BLaER1 (cell line): ENCODE data around the gene OSBPL8.

Source experiments
- H3K27ac ChIP-seq: shearing (Covaris generic); formaldehyde crosslinking; 2 replicates; pipeline ENCODE4 v1.8.1; 2022
- H3K27me3 ChIP-seq: shearing (Covaris generic); formaldehyde crosslinking; 2 replicates; pipeline ENCODE4 v1.8.1; 2022
- H3K36me3 ChIP-seq: shearing (Covaris generic); formaldehyde crosslinking; 2 replicates; pipeline ENCODE4 v1.8.1; 2022
- H3K4me1 ChIP-seq: shearing (Covaris generic); formaldehyde crosslinking; 2 replicates; pipeline ENCODE4 v1.8.1; 2022
- H3K4me2 ChIP-seq: shearing (Covaris generic); formaldehyde crosslinking; 2 replicates; pipeline ENCODE4 v1.8.1; 2022
- H3K4me3 ChIP-seq: shearing (Covaris generic); formaldehyde crosslinking; 2 replicates; pipeline ENCODE4 v1.8.1; 2022
- H3K9ac ChIP-seq: shearing (Covaris generic); formaldehyde crosslinking; 2 replicates; pipeline ENCODE4 v1.8.1; 2022
- H3K9me3 ChIP-seq: shearing (Covaris generic); formaldehyde crosslinking; 2 replicates; pipeline ENCODE4 v1.8.1; 2022
- H4K20me1 ChIP-seq: shearing (Covaris generic); formaldehyde crosslinking; 2 replicates; pipeline ENCODE4 v1.8.1; 2022
- Cebpa-rat ChIP-seq: shearing (Covaris generic); IDR thresholded peaks from 2 replicates; pipeline ENCODE4 v1.8.1; 2022

OSBPL8 gene

GRCh38 chr12:76547526-76547925 is 12.0 kb downstream of the OSBPL8 start:
- Histone ChIP-seq H3K27ac (no peak overlapping the region), H3K4me1 (no peaks in the 10 kb centered on the region), H3K4me2 (no peak overlapping the region), H3K9me3 (no peaks in the 10 kb centered on the region), H3K27me3 (no peaks in the 10 kb centered on the region), H3K9ac (no peak overlapping the region), H3K4me3 (no peak overlapping the region), H3K36me3 (no peaks in the 10 kb centered on the region), H4K20me1 (peaks cover 35% of the 10 kb centered on the region)
- no peak for TF ChIP-seq Cebpa-rat

DNA sequence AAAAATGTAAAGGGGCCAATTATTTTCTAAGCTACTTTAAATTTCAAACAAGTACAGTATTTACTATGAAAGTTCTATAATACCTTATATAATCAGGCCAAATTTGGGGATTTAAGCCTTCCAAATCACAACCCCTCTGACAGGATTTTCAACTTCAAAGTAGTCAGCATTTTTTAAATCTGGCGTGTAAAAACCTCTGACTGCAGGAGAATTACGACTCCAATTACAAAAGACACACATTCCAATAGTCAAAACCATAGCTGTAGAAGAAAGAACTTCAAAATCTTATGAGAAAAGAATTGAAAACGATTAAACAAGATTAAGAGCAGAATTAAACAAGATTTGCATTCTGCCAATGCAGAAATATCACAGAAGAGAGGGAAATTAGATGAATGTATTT is 12.7 kb downstream of the OSBPL8 start:
- no peaks in the 10 kb centered on the region for H3K36me3 ChIP-seq
- no peak for TF ChIP-seq Cebpa-rat
- H3K9me3 ChIP-seq = no peaks in the 10 kb centered on the region
- H3K4me1 ChIP-seq = no peaks in the 10 kb centered on the region
- no peak overlapping the region for H3K4me2 ChIP-seq
- H3K27ac ChIP-seq = no peak overlapping the region
- H3K4me3 ChIP-seq = no peak overlapping the region
- no peak overlapping the region for H3K9ac ChIP-seq
- H4K20me1 ChIP-seq = peaks cover 29% of the 10 kb centered on the region
- H3K27me3 ChIP-seq = no peaks in the 10 kb centered on the region

DNA sequence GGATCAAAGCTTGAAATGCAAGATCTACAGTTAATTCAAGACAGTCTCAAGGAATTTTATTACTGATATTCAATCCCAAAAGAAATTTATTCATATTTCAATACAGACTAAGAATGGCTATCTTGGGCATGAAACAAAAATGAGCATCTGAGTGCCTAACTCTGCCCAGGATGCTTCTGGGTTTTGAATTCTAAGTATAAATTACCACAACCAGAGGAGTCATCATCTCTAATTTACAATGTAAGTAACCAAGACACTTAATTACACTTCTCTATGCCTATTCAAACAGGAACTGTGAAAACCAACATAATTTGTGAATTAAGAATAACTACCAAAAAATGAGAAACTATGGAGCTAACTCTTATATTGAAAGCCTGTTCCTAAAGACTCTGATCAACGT is 14.1 kb downstream of the OSBPL8 start:
- Histone ChIP-seq H3K4me1 (no peaks in the 10 kb centered on the region), H3K9ac (no peak overlapping the region), H3K27me3 (no peaks in the 10 kb centered on the region), H3K4me3 (no peak overlapping the region), H4K20me1 (peaks cover 17% of the 10 kb centered on the region), H3K27ac (no peak overlapping the region), H3K4me2 (no peak overlapping the region), H3K9me3 (no peaks in the 10 kb centered on the region), H3K36me3 (no peaks in the 10 kb centered on the region)
- no peak for TF ChIP-seq Cebpa-rat

- TF ChIP-seq Cebpa-rat = no peak
- no peaks in the 10 kb centered on the region for H3K36me3 ChIP-seq
- no peaks in the 10 kb centered on the region for H3K4me1 ChIP-seq
- H3K27me3 ChIP-seq = no peaks in the 10 kb centered on the region
- no peak overlapping the region for H3K9ac ChIP-seq
- H3K27ac ChIP-seq = no peak overlapping the region
- no peak overlapping the region for H3K4me3 ChIP-seq
- peaks cover 14% of the 10 kb centered on the region for H4K20me1 ChIP-seq
- no peaks in the 10 kb centered on the region for H3K9me3 ChIP-seq
- H3K4me2 ChIP-seq = no peak overlapping the region
Measured at GRCh38 chr12:76544601-76545261, 14.8 kb downstream of the OSBPL8 start.

- no peak overlapping the region for H3K9ac ChIP-seq
- H4K20me1 ChIP-seq = peaks cover 14% of the 10 kb centered on the region
- no peaks in the 10 kb centered on the region for H3K36me3 ChIP-seq
- no peak for TF ChIP-seq Cebpa-rat
- H3K27ac ChIP-seq = no peak overlapping the region
- no peak overlapping the region for H3K4me2 ChIP-seq
- no peaks in the 10 kb centered on the region for H3K4me1 ChIP-seq
- H3K4me3 ChIP-seq = no peak overlapping the region
- H3K9me3 ChIP-seq = no peaks in the 10 kb centered on the region
- H3K27me3 ChIP-seq = no peaks in the 10 kb centered on the region
Measured at GRCh38 chr12:76543813-76544347, 15.7 kb downstream of the OSBPL8 start.

- Histone ChIP-seq H3K9ac (no peak overlapping the region), H4K20me1 (peaks cover 7% of the 10 kb centered on the region), H3K4me2 (no peak overlapping the region), H3K4me1 (no peaks in the 10 kb centered on the region), H3K4me3 (no peak overlapping the region), H3K27ac (no peak overlapping the region), H3K9me3 (no peaks in the 10 kb centered on the region), H3K27me3 (no peaks in the 10 kb centered on the region), H3K36me3 (no peaks in the 10 kb centered on the region)
- TF ChIP-seq Cebpa-rat = no peak
Measured at GRCh38 chr12:76542908-76543307, 16.7 kb downstream of the OSBPL8 start.

- no peak overlapping the region for H3K4me2 ChIP-seq
- no peak overlapping the region for H3K27ac ChIP-seq
- H3K4me1 ChIP-seq = no peaks in the 10 kb centered on the region
- no peak overlapping the region for H3K4me3 ChIP-seq
- no peaks in the 10 kb centered on the region for H3K36me3 ChIP-seq
- no peaks in the 10 kb centered on the region for H4K20me1 ChIP-seq
- H3K27me3 ChIP-seq = no peaks in the 10 kb centered on the region
- no peak for TF ChIP-seq Cebpa-rat
- H3K9me3 ChIP-seq = peaks cover 6% of the 10 kb centered on the region; the same call in 1 of the 2 replicates
- no peak overlapping the region for H3K9ac ChIP-seq
Measured at GRCh38 chr12:76539727-76540126, 19.8 kb downstream of the OSBPL8 start.

GRCh38 chr12:76537923-76538322 is 21.6 kb downstream of the OSBPL8 start:
- no peak for TF ChIP-seq Cebpa-rat
- no peaks in the 10 kb centered on the region for H4K20me1 ChIP-seq
- H3K27ac ChIP-seq = no peak overlapping the region
- no peak overlapping the region for H3K4me2 ChIP-seq
- H3K4me1 ChIP-seq = peaks cover 10% of the 10 kb centered on the region
- H3K36me3 ChIP-seq = no peaks in the 10 kb centered on the region
- peaks cover 6% of the 10 kb centered on the region; the same call in 1 of the 2 replicates for H3K9me3 ChIP-seq
- H3K27me3 ChIP-seq = no peaks in the 10 kb centered on the region
- H3K4me3 ChIP-seq = no peak overlapping the region
- no peak overlapping the region for H3K9ac ChIP-seq

- Histone ChIP-seq H3K9me3 (peaks cover 9% of the 10 kb centered on the region; the same call in 1 of the 2 replicates), H3K4me1 (peaks cover 10% of the 10 kb centered on the region), H3K9ac (no peak overlapping the region), H3K27ac (no peak overlapping the region), H3K4me3 (no peak overlapping the region), H3K4me2 (no peak overlapping the region), H3K27me3 (no peaks in the 10 kb centered on the region), H3K36me3 (no peaks in the 10 kb centered on the region), H4K20me1 (no peaks in the 10 kb centered on the region)
- no peak for TF ChIP-seq Cebpa-rat
Measured at GRCh38 chr12:76536546-76536945, 23.0 kb downstream of the OSBPL8 start.

GRCh38 chr12:76535170-76535569 is 24.4 kb downstream of the OSBPL8 start:
- peaks cover 14% of the 10 kb centered on the region for H3K4me1 ChIP-seq
- H4K20me1 ChIP-seq = no peaks in the 10 kb centered on the region
- H3K4me3 ChIP-seq = no peak overlapping the region
- H3K4me2 ChIP-seq = no peak overlapping the region
- peaks cover 15% of the 10 kb centered on the region; the same call in 1 of the 2 replicates for H3K9me3 ChIP-seq
- no peaks in the 10 kb centered on the region for H3K36me3 ChIP-seq
- no peaks in the 10 kb centered on the region for H3K27me3 ChIP-seq
- H3K27ac ChIP-seq = no peak overlapping the region
- no peak overlapping the region for H3K9ac ChIP-seq
- TF ChIP-seq Cebpa-rat = no peak
